K562 (cell line): ENCODE data around the gene LRRN3. TPM values are rescaled to one million over a fixed set of nuclear protein-coding genes. Genes with fewer than 3 reads are reported as not detected.

Experiments
- ATAC-seq: fragments of 200-7000 bp; cut with Tn5 transposase; 3 replicates; pipeline ENCODE4 v1.9.1; 2020; ENCODE audit warnings: moderate library complexity
- BruUV-seq: library from RNA; stranded (reverse); fragments of 400-500 nt; replicated peaks from 2 replicates; lab custom pipeline; 2021; lab: Mats Ljungman, UMichigan
- CTCF ChIA-PET: fragments of 300-600 bp; formaldehyde crosslinking; extraction: SDS; loops from one replicate; lab custom pipeline; 2021; ENCODE audit warnings: low intra/inter-chr PET ratio; lab: Yijun Ruan, JAX
- POLR2A ChIA-PET: fragments of 300-600, 350-650 bp; sonication (Branson Sonifier 250); formaldehyde crosslinking; extraction: SDS; loops from one replicate; lab custom pipeline; 2021; ENCODE audit warnings: antibody characterized with exemption, inconsistent platforms; lab: Yijun Ruan, JAX
- DNase-seq, 4 experiments: peaks; one replicate each; pipeline versions ENCODE4 v3.0.0 to v3.0.0-alpha.2; 2011 to 2018; ENCODE audit warnings: low spot score in 3 of 4, mixed read lengths in 3 of 4; ENCODE audit errors: extremely low read depth in 1 of 4
- FAIRE-seq: peaks from 2 replicates; lab custom pipeline; 2011; peaks lifted over from hg19 to GRCh38; lab: Jason Lieb, UNC
- H2AFZ ChIP-seq: 2 replicates; pipeline ENCODE4 v1.6.0; 2011; ENCODE audit warnings: low read depth, low read length, control low read depth, inconsistent platforms
- H3K27ac ChIP-seq: fragments of 200-600 bp; 3 replicates; pipeline ENCODE4 v1.8.0; 2011; ENCODE audit warnings: low read depth, mild to moderate bottlenecking, control low read depth, inconsistent platforms, low read length, moderate library complexity, mixed read lengths; ENCODE audit errors: extremely low read depth
- H3K27me3 ChIP-seq, 2 experiments: fragments of 300-600 bp in 1 of 2; 2 replicates in 1 of 2; 3 replicates in 1 of 2; pipeline versions ENCODE4 v1.6.0 to v1.8.0; 2011; ENCODE audit warnings: inconsistent platforms in 2 of 2, low read length in 2 of 2, mild to moderate bottlenecking in 1 of 2, mixed read lengths in 1 of 2, moderate library complexity in 1 of 2; ENCODE audit not compliant: control insufficient read depth in 2 of 2, insufficient read depth in 2 of 2
- H3K36me3 ChIP-seq: fragments of 300-600 bp; 3 replicates; pipeline ENCODE4 v1.8.0; 2011; ENCODE audit warnings: mild to moderate bottlenecking, low read length, inconsistent platforms; ENCODE audit not compliant: control insufficient read depth, insufficient read depth
- H3K4me1 ChIP-seq, 2 experiments: fragments of 200-600 bp in 1 of 2; replicated peaks in 1 of 2; 2 replicates in 1 of 2; 3 replicates in 1 of 2; pipeline versions ENCODE4 v1.5.1 to v1.8.0; 2011; ENCODE audit warnings: inconsistent platforms in 2 of 2, low read length in 2 of 2, mild to moderate bottlenecking in 1 of 2, mixed read lengths in 1 of 2, moderate library complexity in 1 of 2; ENCODE audit not compliant: control insufficient read depth in 2 of 2, insufficient read depth in 2 of 2
- H3K4me2 ChIP-seq: 2 replicates; pipeline ENCODE4 v1.6.1; 2011; ENCODE audit warnings: low read length, control low read depth, inconsistent platforms, mixed read lengths; ENCODE audit not compliant: insufficient read depth
- H3K4me3 ChIP-seq: fragments of 200-600 bp; sonication (generic), shearing (Covaris generic); 2 replicates; pipeline ENCODE4 v1.5.1; 2016; ENCODE audit warnings: control low read depth, inconsistent platforms
- H3K79me2 ChIP-seq: fragments of 200-600 bp; 3 replicates; pipeline ENCODE4 v1.8.0; 2011; ENCODE audit warnings: low read length, inconsistent platforms; ENCODE audit not compliant: control insufficient read depth, insufficient read depth
- H3K9ac ChIP-seq, 2 experiments: 2 replicates each; pipeline versions ENCODE4 v1.6.0 to v1.6.1; 2011; ENCODE audit warnings: low read depth in 2 of 2, low read length in 2 of 2, control low read depth in 1 of 2, inconsistent platforms in 1 of 2, mild to moderate bottlenecking in 1 of 2, mixed read lengths in 1 of 2; ENCODE audit not compliant: insufficient read depth in 1 of 2
- H3K9me1 ChIP-seq: one replicate; pipeline ENCODE4 v1.6.0; 2011; ENCODE audit warnings: inconsistent platforms, mild to moderate bottlenecking, low read length, moderate library complexity; ENCODE audit not compliant: control insufficient read depth, insufficient read depth
- H3K9me3 ChIP-seq: replicated peaks from 2 replicates; pipeline ENCODE4 v1.5.1; 2011; ENCODE audit warnings: low read depth, low read length, inconsistent platforms; ENCODE audit not compliant: control insufficient read depth, insufficient read depth
- H4K20me1 ChIP-seq: replicated peaks from 2 replicates; pipeline ENCODE4 v1.6.1; 2011; ENCODE audit warnings: low read length, inconsistent platforms, mixed read lengths; ENCODE audit not compliant: control insufficient read depth, insufficient read depth
- ADNP ChIP-seq: fragments of 200-800 bp; sonication (Bioruptor generic); IDR thresholded peaks from 2 replicates; pipeline ENCODE4 v1.6.1; 2016; ENCODE audit warnings: missing genetic modification characterization, missing compliant biosample characterization
- CREB3 ChIP-seq: fragments of 450-650 bp; conservative IDR thresholded peaks from 2 replicates; pipeline ENCODE4 v1.6.1; 2016; ENCODE audit warnings: missing genetic modification characterization, low read depth, mild to moderate bottlenecking, missing compliant biosample characterization, moderate library complexity
- FOXA3 ChIP-seq, 2 experiments: fragments of 450-650 bp in 1 of 2; sonication (generic) in 1 of 2; formaldehyde crosslinking; IDR thresholded peaks in 1 of 2; conservative IDR thresholded peaks in 1 of 2; 2 replicates each; pipeline versions ENCODE4 v1.4.0 to v1.8.0; 2020 to 2022; ENCODE audit warnings: mild to moderate bottlenecking in 2 of 2, missing genetic modification reagents in 1 of 2
- GATAD2B ChIP-seq: fragments of 450-650 bp; IDR thresholded peaks from 2 replicates; pipeline ENCODE4 v1.6.1; 2017; ENCODE audit warnings: mild to moderate bottlenecking, borderline replicate concordance
- POLR2G ChIP-seq: fragments of 200-400 bp; formaldehyde crosslinking; IDR thresholded peaks from 2 replicates; pipeline ENCODE4 v1.6.1; 2017; ENCODE audit warnings: low read depth, mild to moderate bottlenecking, antibody characterized with exemption, low read length, moderate library complexity
- SRF ChIP-seq, 2 experiments: fragments of 250-450, 450-650 bp in 1 of 2; sonication (Bioruptor Pico) in 1 of 2; sonication (generic) in 1 of 2; formaldehyde crosslinking; IDR thresholded peaks; 2 replicates each; pipeline versions ENCODE4 v1.5.0 to v1.5.1; 2020 to 2022; ENCODE audit warnings: mild to moderate bottlenecking in 1 of 2, missing genetic modification reagents in 1 of 2
- ZNF644 ChIP-seq: fragments of 200-800 bp; sonication (Bioruptor generic); IDR thresholded peaks from 2 replicates; pipeline ENCODE4 v1.6.1; 2016; ENCODE audit warnings: low read depth, missing genetic modification characterization, missing compliant biosample characterization
- WGBS: fragments of 100-300 bp; shearing (Covaris generic); methylation state at CpG from one replicate; pipeline ENCODE4 v1.1.6; 2016; ENCODE audit warnings: low coverage, mixed read lengths; ENCODE audit not compliant: insufficient coverage; ENCODE audit errors: missing lambda C conversion rate; 5-methylcytosine and 5-hydroxymethylcytosine counted together
- in situ Hi-C: fragments of 300-500 bp; cut with MboI; formaldehyde crosslinking; loops from 4 replicates; pipeline ENCODE4 v1.15.0; 2018; ENCODE audit warnings: inconsistent platforms, mixed read lengths
- intact Hi-C: fragments of 100-400 bp; cut with micrococcal nuclease; formaldehyde crosslinking; loops from 2 replicates; pipeline ENCODE4 v1.14.2; 2022
- polyA plus RNA-seq, 8 experiments: library from polyadenylated mRNA; depleted of rRNA in 4 of 8; stranded (reverse) in 5 of 8; unstranded in 3 of 8; fragments of >200 nt; fragmentation: Nextera tagmentation in 2 of 8; fragmentation: Illumina TruSeq in 1 of 8; extraction: Ambion mirVana in 2 of 8; extraction: Trizol in 1 of 8; gene quantifications; 2 replicates each; pipeline versions ENCODE4 v1.2.1 to v1.2.3, GENCODE V29; 2011 to 2014; ENCODE audit warnings: inconsistent platforms in 1 of 8, missing spikeins in 1 of 8
- total RNA-seq, 7 experiments: library from RNA; depleted of rRNA in 6 of 7; stranded (reverse); fragments of >200 nt in 6 of 7; fragmentation: Illumina TruSeq in 2 of 7; extraction: Trizol in 2 of 7; gene quantifications; 2 replicates each; pipeline versions ENCODE4 v1.2.1 to v1.2.3, GENCODE V29; 2011 to 2021; ENCODE audit warnings: low replicate concordance in 1 of 7
- TF ChIP-seq, protein P1 (sequence below): fragments of 450-650 bp; IDR thresholded peaks from 2 replicates; pipeline ENCODE4 v1.6.1; 2016; ENCODE audit warnings: mild to moderate bottlenecking
- TF ChIP-seq, protein P2 (sequence below): fragments of 450-650 bp; IDR thresholded peaks from 2 replicates; pipeline ENCODE4 v1.6.1; 2016

Gene LRRN3
- total and polyA plus RNA-seq, 9 of the 15 experiments (the other 6 are each of a cell fraction or from before 2014, with no cell fraction given), result 0.05 to 1.00 (median 0.20) TPM; not detected in 1

DNA sequence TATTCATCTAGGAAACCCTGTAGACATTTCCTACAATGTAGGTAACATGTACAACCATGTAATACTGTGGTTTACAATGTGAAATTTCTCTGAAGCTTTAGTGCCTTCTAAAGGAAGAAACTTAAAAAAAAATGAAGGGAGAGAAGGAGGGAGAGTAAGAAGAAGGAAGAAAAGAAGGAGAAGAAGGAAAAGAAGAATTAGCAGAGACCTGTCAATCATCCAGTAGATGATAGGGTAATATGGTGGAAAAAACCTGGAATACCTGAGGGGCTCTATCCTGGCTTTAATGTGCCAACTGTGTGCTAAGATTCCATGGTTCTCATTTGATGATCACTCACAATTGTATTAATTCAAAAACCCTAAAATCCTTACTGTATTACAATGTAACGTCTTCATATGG, 2.6 kb upstream of the LRRN3 start:
- CTCF ChIA-PET, result no interaction called here
- intact Hi-C loops, result no loop called here

GRCh38 chr7:111089822-111090426, 1.0 kb upstream of the LRRN3 start:
- Histone ChIP-seq H3K4me1 (no peaks in the 10 kb centered on the region; a peak in 1 of 5 replicates), H4K20me1 (no peaks in the 10 kb centered on the region), H3K9ac (no peak overlapping the region), H3K79me2 (no peaks in the 10 kb centered on the region), H3K27me3 (no peaks in the 10 kb centered on the region), H3K9me3 (no peaks in the 10 kb centered on the region), H3K4me2 (no peak overlapping the region), H3K36me3 (no peaks in the 10 kb centered on the region), H3K27ac (no peak overlapping the region), H3K4me3 (no peak overlapping the region), H2AFZ (no peak overlapping the region), H3K9me1 (no peaks in the 10 kb centered on the region)
- ATAC-seq (peak; percentile 83), DNase-seq (peak; percentile 66 to 72 (median 69)), FAIRE-seq (peak; percentile 64)
- ChIA-PET POLR2A (no interaction called here), CTCF (interaction anchor here (0.6 to 2.7 kb wide), 4 partner anchors 23 to 645 kb away, joined by 3 to 11 read pairs (median 4); partner anchors contain the start of gene IMMP2L)
- BruUV-seq, result no TSS peak
- in situ Hi-C loops (loop anchor here (5.0 to 10.0 kb wide), 3 partner anchors 387 to 645 kb away; no protein-coding TSS in a partner anchor), intact Hi-C loops (loop anchor here (1.0 to 5.0 kb wide), 4 partner anchors 239 to 645 kb away; partner anchors contain the start of gene IMMP2L)
- 0% methylated on average over 1 of the region's 1 CpG for WGBS
- TF ChIP-seq POLR2G (no peak), SRF (CRISPR knock-in tag; IDR thresholded peaks at IDR 0.05) (no peak), GATAD2B (0 out of 2 replicates have a peak, but pooled peaks have one; percentile 51), CREB3 (no peak), ZNF644 (tag) (no peak), ADNP (tag) (peak; percentile 17; the same call in 1 of the 2 replicates)
- TF ChIP-seq, protein P1, sequence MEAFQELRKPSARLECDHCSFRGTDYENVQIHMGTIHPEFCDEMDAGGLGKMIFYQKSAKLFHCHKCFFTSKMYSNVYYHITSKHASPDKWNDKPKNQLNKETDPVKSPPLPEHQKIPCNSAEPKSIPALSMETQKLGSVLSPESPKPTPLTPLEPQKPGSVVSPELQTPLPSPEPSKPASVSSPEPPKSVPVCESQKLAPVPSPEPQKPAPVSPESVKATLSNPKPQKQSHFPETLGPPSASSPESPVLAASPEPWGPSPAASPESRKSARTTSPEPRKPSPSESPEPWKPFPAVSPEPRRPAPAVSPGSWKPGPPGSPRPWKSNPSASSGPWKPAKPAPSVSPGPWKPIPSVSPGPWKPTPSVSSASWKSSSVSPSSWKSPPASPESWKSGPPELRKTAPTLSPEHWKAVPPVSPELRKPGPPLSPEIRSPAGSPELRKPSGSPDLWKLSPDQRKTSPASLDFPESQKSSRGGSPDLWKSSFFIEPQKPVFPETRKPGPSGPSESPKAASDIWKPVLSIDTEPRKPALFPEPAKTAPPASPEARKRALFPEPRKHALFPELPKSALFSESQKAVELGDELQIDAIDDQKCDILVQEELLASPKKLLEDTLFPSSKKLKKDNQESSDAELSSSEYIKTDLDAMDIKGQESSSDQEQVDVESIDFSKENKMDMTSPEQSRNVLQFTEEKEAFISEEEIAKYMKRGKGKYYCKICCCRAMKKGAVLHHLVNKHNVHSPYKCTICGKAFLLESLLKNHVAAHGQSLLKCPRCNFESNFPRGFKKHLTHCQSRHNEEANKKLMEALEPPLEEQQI, result no peak

More for the DNA sequence above, 2.6 kb upstream of the LRRN3 start:
- POLR2A ChIA-PET, result no interaction called here
- ATAC-seq (no peak), FAIRE-seq (no peak)
- no peak overlapping the region for H3K4me3 ChIP-seq
- H3K4me1 ChIP-seq, result no peaks in the 10 kb centered on the region; a peak in 1 of 5 replicates
- H3K36me3 ChIP-seq, result no peaks in the 10 kb centered on the region
- no peak overlapping the region for H2AFZ ChIP-seq
- no peaks in the 10 kb centered on the region for H3K9me3 ChIP-seq
- no TSS peak for BruUV-seq
- H3K79me2 ChIP-seq, result no peaks in the 10 kb centered on the region
- no peak overlapping the region for H3K27ac ChIP-seq
- in situ Hi-C loops, result loop anchor here (5.0 kb wide), 1 partner anchor 409 kb away; no protein-coding TSS in a partner anchor
- no peaks in the 10 kb centered on the region for H4K20me1 ChIP-seq
- 68% methylated on average over 1 of the region's 1 CpG for WGBS
- H3K27me3 ChIP-seq, result no peaks in the 10 kb centered on the region
- H3K9me1 ChIP-seq, result no peaks in the 10 kb centered on the region
- H3K4me2 ChIP-seq, result no peak overlapping the region
- no peak for TF ChIP-seq FOXA3 (CRISPR knock-in tag; conservative IDR thresholded peaks at IDR 0.05 in 1 of 2, IDR thresholded peaks at IDR 0.05 in 1 of 2)
- TF ChIP-seq, protein P2, sequence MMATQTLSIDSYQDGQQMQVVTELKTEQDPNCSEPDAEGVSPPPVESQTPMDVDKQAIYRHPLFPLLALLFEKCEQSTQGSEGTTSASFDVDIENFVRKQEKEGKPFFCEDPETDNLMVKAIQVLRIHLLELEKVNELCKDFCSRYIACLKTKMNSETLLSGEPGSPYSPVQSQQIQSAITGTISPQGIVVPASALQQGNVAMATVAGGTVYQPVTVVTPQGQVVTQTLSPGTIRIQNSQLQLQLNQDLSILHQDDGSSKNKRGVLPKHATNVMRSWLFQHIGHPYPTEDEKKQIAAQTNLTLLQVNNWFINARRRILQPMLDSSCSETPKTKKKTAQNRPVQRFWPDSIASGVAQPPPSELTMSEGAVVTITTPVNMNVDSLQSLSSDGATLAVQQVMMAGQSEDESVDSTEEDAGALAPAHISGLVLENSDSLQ, result peak; percentile 62; the same call in 1 of the 2 replicates
- TF ChIP-seq, all 486 proteins: peak for 1
- no peak for DNase-seq
- H3K9ac ChIP-seq, result no peak overlapping the region
